ENCODE measurements around the gene CRY1. TPM values are rescaled to one million over a fixed set of nuclear protein-coding genes. Genes with fewer than 3 reads are reported as not detected.

CRY1 gene
- total and polyA plus RNA-seq, 2 of the 4 experiments (the other 2 are of a cell fraction), result 5.9 to 9.9 TPM

GRCh38 chr12:107130830-107131611, 37.7 kb upstream of the CRY1 start (continued):
- no peak for TF ChIP-seq MAFK (IDR thresholded peaks at IDR 0.05; ENCODE audit: low read depth, low read length)

DNA sequence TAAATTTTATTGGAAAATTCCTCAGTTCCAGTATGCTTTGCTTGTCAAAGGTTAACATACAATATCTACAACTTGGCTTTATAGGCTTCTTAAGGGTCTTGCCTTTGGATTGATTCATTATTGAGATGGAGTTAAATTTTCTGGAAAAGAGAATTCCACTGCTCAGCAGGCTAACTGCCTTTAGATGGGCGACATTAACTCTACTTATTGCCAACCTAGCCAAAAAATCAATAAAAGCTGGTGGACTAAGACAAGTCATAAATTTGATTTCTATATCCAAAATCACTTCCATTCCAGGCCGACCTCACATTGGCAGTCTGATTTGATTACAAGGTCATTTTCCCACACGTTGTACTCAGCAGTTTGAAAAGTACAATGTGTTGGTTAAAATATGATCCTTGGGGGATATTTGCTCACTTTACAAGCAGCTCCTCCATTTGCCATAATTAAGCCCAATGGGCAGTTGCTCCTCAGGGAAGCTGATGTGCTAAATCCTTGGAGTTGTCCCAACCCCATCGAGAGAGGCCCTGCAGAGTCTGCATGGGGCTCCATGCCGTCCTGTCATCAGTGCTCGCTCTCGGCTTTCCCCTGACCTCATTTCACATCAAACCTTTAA, 36.1 kb upstream of the CRY1 start:
- TF ChIP-seq ELK1 (IDR thresholded peaks at IDR 0.05; ENCODE audit: borderline replicate concordance, low read depth, low read length) (no peak), FOS (IDR thresholded peaks at IDR 0.05; ENCODE audit: low read depth, low read length) (no peak), RCOR1 (IDR thresholded peaks at IDR 0.05; ENCODE audit: insufficient replicate concordance, low read length) (no peak), BHLHE40 (IDR thresholded peaks at IDR 0.05; ENCODE audit: low read depth, low read length) (no peak)
- Histone ChIP-seq H3K4me2 (ENCODE audit: low read depth, low read length) (no peak overlapping the region), H2AFZ (replicated peaks; ENCODE audit: low read length, poor library complexity) (no peak overlapping the region), H3K9ac (ENCODE audit: low read depth, low read length) (no peak overlapping the region), H3K27ac (ENCODE audit: insufficient read depth, low read length) (no peak overlapping the region), H2AK5ac (ENCODE audit: low read depth, low read length) (no peak overlapping the region), H2AK9ac (replicated peaks; ENCODE audit: low read depth, low read length, poor library complexity) (no peak overlapping the region), H2BK120ac (ENCODE audit: low read depth, low read length) (no peak overlapping the region), H4K8ac (ENCODE audit: low read depth in 2 of 2, low read length in 2 of 2) (no peak overlapping the region), H3K36me3 (ENCODE audit: control insufficient read depth, insufficient read depth, low read length) (no peaks in the 10 kb centered on the region), H2BK20ac (ENCODE audit: low read depth, low read length) (no peak overlapping the region), H3K14ac (replicated peaks; ENCODE audit: low read depth, low read length) (no peak overlapping the region), H3K79me1 (ENCODE audit: low read depth in 1 of 2, low read length in 2 of 2) (no peaks in the 10 kb centered on the region), H3K18ac (ENCODE audit: low read depth, low read length) (no peak overlapping the region), H3K27me3 (ENCODE audit: control insufficient read depth, insufficient read depth, low read length) (peaks cover 4% of the 10 kb centered on the region; the same call in 1 of the 2 replicates), H4K91ac (ENCODE audit: insufficient read depth, low read depth, low read length) (no peak overlapping the region), H3K4me3 (ENCODE audit: insufficient read depth, low read depth, low read length) (no peak overlapping the region), H4K5ac (ENCODE audit: low read depth, low read length) (no peak overlapping the region), H3K9me1 (ENCODE audit: insufficient read depth, low read length) (no peaks in the 10 kb centered on the region), H3K4ac (ENCODE audit: low read depth, low read length) (no peak overlapping the region), H2BK15ac (ENCODE audit: low read depth, low read length) (no peak overlapping the region), H2BK5ac (ENCODE audit: low read depth, low read length, poor library complexity, severe bottlenecking) (no peak overlapping the region), H3K4me1 (ENCODE audit: control insufficient read depth, insufficient read depth, low read length) (no peaks in the 10 kb centered on the region), H3K56ac (ENCODE audit: extremely low read depth, insufficient read depth, low read length) (no peak overlapping the region), H3K9me3 (ENCODE audit: control insufficient read depth, insufficient read depth, low read length) (no peaks in the 10 kb centered on the region), H3K23ac (ENCODE audit: low read depth, low read length) (no peak overlapping the region), H4K20me1 (ENCODE audit: insufficient read depth, low read length) (no peaks in the 10 kb centered on the region)
- CTCF ChIA-PET, result interaction anchor here (0.8 to 6.7 kb wide), 3 partner anchors 26 to 480 kb away, joined by 3 to 85 read pairs (median 3); no protein-coding TSS in a partner anchor
- no TSS peak for BruUV-seq (replicated peaks)
- dilution Hi-C loops (cut with HindIII; ENCODE audit: low sequenced_read_pairs, unreplicated experiment), result no loop called here
- POLR2A ChIA-PET (ENCODE audit: unreplicated experiment), result no interaction called here
- ATAC-seq (ENCODE audit: low read depth) (no peak), DNase-seq (no peak)
- no CpG with 5 or more reads among the region's 7 CpGs for WGBS, 2 experiments (ENCODE audit: extremely low coverage in 2 of 2, insufficient read length in 1 of 2)
- in situ Hi-C loops (cut with MboI; ENCODE audit: low sequenced_read_pairs), result loop anchor here (25.0 kb wide), 1 partner anchor 758 kb away; no protein-coding TSS in a partner anchor
- intact Hi-C loops (cut with micrococcal nuclease), result no loop called here

All from IMR-90 (cell line).